Loucy (cell line): Measurements from ENCODE around the gene SF3B2.

Experiments used
- CTCF ChIP-seq: fragments of 200-600 bp; sonication (generic); conservative IDR thresholded peaks from 2 replicates; pipeline ENCODE4 v1.5.1; 2014; ENCODE audit warnings: mild to moderate bottlenecking, antibody characterized with exemption, low read length
- EZH2phosphoT487 ChIP-seq: fragments of 200-600 bp; IDR thresholded peaks from 2 replicates; pipeline ENCODE4 v1.6.1; 2018; ENCODE audit warnings: antibody characterized with exemption, mild to moderate bottlenecking, moderate library complexity, borderline replicate concordance

- TF ChIP-seq CTCF (no peak), EZH2phosphoT487 (no peak)
Measured at GRCh38 chr11:66042227-66042995, 9.8 kb upstream of the SF3B2 start.
